AG09309 (cell line): ENCODE measurements around the gene S100A16.

Experiments
- DNase-seq: peaks from one replicate; pipeline ENCODE4 v3.0.0-alpha.2; 2010; ENCODE audit warnings: low read depth
- H3K4me3 ChIP-seq: 2 replicates; pipeline ENCODE4 v1.5.1; 2011; ENCODE audit warnings: mild to moderate bottlenecking, low read depth, low read length, moderate library complexity; ENCODE audit not compliant: control insufficient read depth
- CTCF ChIP-seq: IDR thresholded peaks from 2 replicates; pipeline ENCODE4 v1.5.1; 2011; ENCODE audit warnings: mild to moderate bottlenecking, low read depth, low read length, inconsistent platforms; ENCODE audit not compliant: insufficient read depth, control insufficient read depth; ENCODE audit errors: missing control alignments

S100A16 gene

GRCh38 chr1:153655333-153655732 lies 42.4 kb upstream of the S100A16 start:
- DNase-seq, result no peak

GRCh38 chr1:153652805-153653500 lies 40.0 kb upstream of the S100A16 start:
- DNase-seq, result no peak
- no peak overlapping the region for H3K4me3 ChIP-seq
- TF ChIP-seq CTCF, result no peak

More at GRCh38 chr1:153655333-153655732, 42.4 kb upstream of the S100A16 start:
- no peak overlapping the region for H3K4me3 ChIP-seq
- no peak for TF ChIP-seq CTCF

GRCh38 chr1:153651771-153652170 lies 38.8 kb upstream of the S100A16 start:
- no peak overlapping the region for H3K4me3 ChIP-seq
- TF ChIP-seq CTCF, result no peak
- no peak for DNase-seq

- H3K4me3 ChIP-seq, result no peak overlapping the region
- no peak for TF ChIP-seq CTCF
- no peak for DNase-seq
Measured at GRCh38 chr1:153649863-153650235, 36.9 kb upstream of the S100A16 start.

- DNase-seq, result no peak
- TF ChIP-seq CTCF, result no peak
- no peak overlapping the region for H3K4me3 ChIP-seq
Measured at GRCh38 chr1:153649137-153649862, 36.4 kb upstream of the S100A16 start.

GRCh38 chr1:153648000-153648643 lies 35.2 kb upstream of the S100A16 start:
- no peak for DNase-seq
- H3K4me3 ChIP-seq, result no peak overlapping the region
- no peak for TF ChIP-seq CTCF
